PC-3 (cell line): ENCODE data around the gene ZNF512B. TPM values are rescaled to one million over a fixed set of nuclear protein-coding genes. Genes with fewer than 3 reads are reported as not detected.

Source experiments
- ATAC-seq: fragments of 200-7000 bp; cut with Tn5 transposase; 2 replicates; pipeline ENCODE4 v1.9.1; 2020; ENCODE audit warnings: mild to moderate bottlenecking, moderate library complexity
- BruUV-seq: library from RNA; stranded (reverse); fragments of 400-500 nt; replicated peaks from 2 replicates; lab custom pipeline; 2021; lab: Mats Ljungman, UMichigan
- CTCF ChIA-PET: fragments of 300-600 bp; sonication (Branson Sonifier 250); formaldehyde crosslinking; loops from one replicate; lab custom pipeline; 2022; ENCODE audit warnings: antibody characterized with exemption; lab: Charles Lee
- POLR2A ChIA-PET: fragments of 300-600 bp; sonication (Branson Sonifier 250); formaldehyde crosslinking; loops from one replicate; lab custom pipeline; 2022; ENCODE audit warnings: antibody characterized with exemption; ENCODE audit not compliant: unreplicated experiment; lab: Charles Lee
- DNase-seq: peaks from one replicate; pipeline ENCODE4 v3.0.0-alpha.2; 2015
- H2AFZ ChIP-seq: fragments of 300-600 bp; sonication (generic); 2 replicates; pipeline ENCODE4 v1.6.0; 2016; ENCODE audit warnings: antibody characterized with exemption, low read length
- H3F3A ChIP-seq: fragments of 300-600 bp; sonication (generic); one replicate; pipeline ENCODE4 v1.6.0; 2017; ENCODE audit warnings: antibody characterized with exemption, low read length, control low read depth, mild to moderate bottlenecking; ENCODE audit not compliant: unreplicated experiment
- H3K27ac ChIP-seq: fragments of 300-600 bp; sonication (generic); 2 replicates; pipeline ENCODE4 v1.5.1; 2016; ENCODE audit warnings: mild to moderate bottlenecking, low read length
- H3K27me3 ChIP-seq: fragments of 300-600 bp; sonication (generic); 2 replicates; pipeline ENCODE4 v1.6.1; 2016; ENCODE audit warnings: low read length, mixed read lengths
- H3K36me3 ChIP-seq: fragments of 300-600 bp; sonication (generic); 2 replicates; pipeline ENCODE4 v1.6.1; 2016; ENCODE audit warnings: low read depth, mixed run types, low read length, mixed read lengths
- H3K4me1 ChIP-seq: fragments of 300-600 bp; sonication (generic); 2 replicates; pipeline ENCODE4 v1.5.1; 2016; ENCODE audit warnings: low read length; ENCODE audit not compliant: insufficient read depth
- H3K4me2 ChIP-seq: fragments of 300-600 bp; sonication (generic); 2 replicates; pipeline ENCODE4 v1.6.0; 2016; ENCODE audit warnings: low read length
- H3K4me3 ChIP-seq: fragments of 300-600 bp; sonication (generic); 2 replicates; pipeline ENCODE4 v1.5.1; 2016; ENCODE audit warnings: mild to moderate bottlenecking, low read length, mixed read lengths
- H3K79me2 ChIP-seq: fragments of 300-600 bp; sonication (generic); 2 replicates; pipeline ENCODE4 v1.6.1; 2017; ENCODE audit warnings: low read length, mixed read lengths
- H3K9ac ChIP-seq: fragments of 300-600 bp; sonication (generic); 2 replicates; pipeline ENCODE4 v1.6.0; 2016; ENCODE audit warnings: mild to moderate bottlenecking, low read length
- H3K9me2 ChIP-seq: fragments of 300-600 bp; sonication (generic); replicated peaks from 2 replicates; pipeline ENCODE4 v1.6.1; 2016; ENCODE audit warnings: mixed run types, low read length, mixed read lengths
- H3K9me3 ChIP-seq: fragments of 300-600 bp; sonication (generic); 2 replicates; pipeline ENCODE4 v1.6.1; 2016; ENCODE audit warnings: low read length, mixed read lengths
- H4K20me1 ChIP-seq: fragments of 300-600 bp; sonication (generic); 2 replicates; pipeline ENCODE4 v1.6.1; 2016; ENCODE audit warnings: low read length, mixed read lengths
- CTCF ChIP-seq: fragments of 300-600 bp; sonication (generic); conservative IDR thresholded peaks from 2 replicates; pipeline ENCODE4 v1.5.1; 2017; ENCODE audit warnings: antibody characterized with exemption, low read depth, mild to moderate bottlenecking, low read length
- EZH2 ChIP-seq: fragments of 300-600 bp; sonication (generic); IDR thresholded peaks from one replicate; pipeline ENCODE4 v1.6.1; 2017; ENCODE audit warnings: antibody characterized with exemption, mild to moderate bottlenecking, low read length; ENCODE audit not compliant: unreplicated experiment
- EZH2phosphoT487 ChIP-seq: fragments of 300-600 bp; sonication (generic); IDR thresholded peaks from 2 replicates; pipeline ENCODE4 v1.6.1; 2018; ENCODE audit warnings: mild to moderate bottlenecking, antibody characterized with exemption, low read length, borderline replicate concordance
- intact Hi-C: fragments of 100-400 bp; cut with micrococcal nuclease; formaldehyde crosslinking; loops from 2 replicates; pipeline ENCODE4 v1.9.0; 2023
- total RNA-seq: library from RNA; depleted of rRNA; stranded (reverse); fragments of >200 nt; gene quantifications from 2 replicates; pipeline ENCODE4 v1.2.3, GENCODE V29; 2014

Gene ZNF512B
- total RNA-seq, 1 experiment from 2014 or later, result 18.0 TPM

GRCh38 chr20:63940071-63940471 is 29.7 kb downstream of the ZNF512B start:
- no peak overlapping the region for H3K9ac ChIP-seq
- H3K4me1 ChIP-seq, result peaks cover 4% of the 10 kb centered on the region; the same call in 1 of the 2 replicates
- no peak for DNase-seq
- peaks cover 9% of the 10 kb centered on the region for H3F3A ChIP-seq
- ChIA-PET CTCF (no interaction called here), POLR2A (interaction anchor here (0.5 kb wide), 1 partner anchor 29 kb away, joined by 5 read pairs; no protein-coding TSS in a partner anchor)
- H3K4me2 ChIP-seq, result no peak overlapping the region
- H2AFZ ChIP-seq, result no peak overlapping the region
- TSS peak; percentile 43 for BruUV-seq
- no peaks in the 10 kb centered on the region for H3K9me3 ChIP-seq
- peaks cover 16% of the 10 kb centered on the region; the same call in 1 of the 2 replicates for H4K20me1 ChIP-seq
- TF ChIP-seq EZH2 (no peak), CTCF (no peak), EZH2phosphoT487 (no peak)
- intact Hi-C loops, result no loop called here
- no peaks in the 10 kb centered on the region for H3K27me3 ChIP-seq
- no peak overlapping the region for H3K27ac ChIP-seq
- H3K9me2 ChIP-seq, result no peaks in the 10 kb centered on the region
- no peak overlapping the region for H3K4me3 ChIP-seq
- ATAC-seq, result no peak
- peaks cover 18% of the 10 kb centered on the region for H3K36me3 ChIP-seq
- H3K79me2 ChIP-seq, result no peaks in the 10 kb centered on the region

- Histone ChIP-seq H3K36me3 (peaks cover 21% of the 10 kb centered on the region), H3K4me3 (no peak overlapping the region)
Measured at GRCh38 chr20:63939061-63939935, 30.4 kb downstream of the ZNF512B start.

GRCh38 chr20:63937596-63937995 is 32.1 kb downstream of the ZNF512B start:
- no peaks in the 10 kb centered on the region for H3K9me3 ChIP-seq
- no peaks in the 10 kb centered on the region for H3K79me2 ChIP-seq
- DNase-seq, result no peak
- no peak overlapping the region for H2AFZ ChIP-seq
- H4K20me1 ChIP-seq, result peaks cover 11% of the 10 kb centered on the region; the same call in 1 of the 2 replicates
- peaks cover 4% of the 10 kb centered on the region; the same call in 1 of the 2 replicates for H3K4me1 ChIP-seq
- CTCF ChIA-PET, result no interaction called here
- no peak overlapping the region for H3K4me3 ChIP-seq
- BruUV-seq, result TSS peak; percentile 10
- POLR2A ChIA-PET, result interaction anchor here (0.6 kb wide), 1 partner anchor 296 kb away, joined by 3 read pairs; no protein-coding TSS in a partner anchor
- TF ChIP-seq EZH2phosphoT487 (no peak), EZH2 (no peak), CTCF (no peak)
- no peak overlapping the region for H3K4me2 ChIP-seq
- H3K27ac ChIP-seq, result no peak overlapping the region
- H3F3A ChIP-seq, result peaks cover 6% of the 10 kb centered on the region
- H3K27me3 ChIP-seq, result no peaks in the 10 kb centered on the region
- no peak for ATAC-seq
- intact Hi-C loops, result no loop called here
- no peak overlapping the region for H3K9ac ChIP-seq
- no peaks in the 10 kb centered on the region for H3K9me2 ChIP-seq
- peaks cover 21% of the 10 kb centered on the region for H3K36me3 ChIP-seq

More at GRCh38 chr20:63939061-63939935, 30.4 kb downstream of the ZNF512B start:
- no peak for TF ChIP-seq EZH2
- TF ChIP-seq EZH2phosphoT487, result no peak
- Histone ChIP-seq H3K79me2 (no peaks in the 10 kb centered on the region), H3K9me2 (no peaks in the 10 kb centered on the region), H3F3A (peaks cover 9% of the 10 kb centered on the region), H2AFZ (no peak overlapping the region), H3K4me2 (no peak overlapping the region), H3K9me3 (no peaks in the 10 kb centered on the region), H3K9ac (no peak overlapping the region), H3K27me3 (no peaks in the 10 kb centered on the region), H3K27ac (no peak overlapping the region), H4K20me1 (peaks cover 16% of the 10 kb centered on the region; the same call in 1 of the 2 replicates), H3K4me1 (peaks cover 4% of the 10 kb centered on the region; the same call in 1 of the 2 replicates)
- ChIA-PET CTCF (no interaction called here), POLR2A (interaction anchor here (0.5 to 0.6 kb wide), 2 partner anchors 28 to 83 kb away, joined by 5 read pairs; no protein-coding TSS in a partner anchor)
- intact Hi-C loops, result no loop called here
- ATAC-seq, result peak; percentile 20; the same call in 1 of the 2 replicates
- BruUV-seq, result no TSS peak
- no peak for DNase-seq
